WTC11 (cell line): Measurements from ENCODE around the gene EPSTI1. TPM values are rescaled to one million over a fixed set of nuclear protein-coding genes. Genes with fewer than 3 reads are reported as not detected.
"Not testable (repeated sequence)": the region's sequence is repeated elsewhere in the genome, so short reads cannot be mapped to it uniquely, and the experiment has no call there.

Experiments
- ATAC-seq: fragments of 200-7000 bp; cut with Tn5 transposase; 2 replicates; pipeline ENCODE4 v1.10.0; 2021; ENCODE audit warnings: mild to moderate bottlenecking, moderate library complexity
- Bru-seq: library from RNA; stranded (reverse); fragments of 400-500 nt; gene quantifications from one replicate; lab custom pipeline; 2021; lab: Mats Ljungman, UMichigan
- CTCF ChIA-PET: fragments of 300-600 bp; sonication (Branson Sonifier 250); formaldehyde crosslinking; loops from one replicate; lab custom pipeline; 2021; ENCODE audit warnings: antibody characterized with exemption; lab: Charles Lee
- POLR2A ChIA-PET: fragments of 350-600 bp; sonication (Branson Sonifier 250); formaldehyde crosslinking; loops from one replicate; lab custom pipeline; 2021; ENCODE audit warnings: antibody characterized with exemption; lab: Charles Lee
- DNase-seq: peaks from one replicate; pipeline ENCODE4 v3.0.0; 2021; ENCODE audit warnings: low spot score
- H3K27ac Mint-ChIP-seq: 2 replicates; pipeline ENCODE4 v1.8.0; 2021; ENCODE audit warnings: mixed read lengths
- H3K27me3 Mint-ChIP-seq: 2 replicates; pipeline ENCODE4 v1.8.0; 2021; ENCODE audit warnings: low read depth, mild to moderate bottlenecking, moderate library complexity, mixed read lengths
- H3K36me3 Mint-ChIP-seq: 2 replicates; pipeline ENCODE4 v1.8.0; 2021; ENCODE audit warnings: mixed read lengths
- H3K4me1 Mint-ChIP-seq: 2 replicates; pipeline ENCODE4 v1.8.0; 2022; ENCODE audit warnings: mixed read lengths
- H3K4me3 Mint-ChIP-seq: 2 replicates; pipeline ENCODE4 v1.8.0; 2021; ENCODE audit warnings: mild to moderate bottlenecking, moderate library complexity, mixed read lengths
- H3K9me3 Mint-ChIP-seq: 2 replicates; pipeline ENCODE4 v1.8.0; 2021; ENCODE audit warnings: mixed read lengths
- GABPB1 ChIP-seq: sonication (generic); formaldehyde crosslinking; IDR thresholded peaks from 2 replicates; pipeline ENCODE4 v1.8.1; 2023; ENCODE audit warnings: mild to moderate bottlenecking, missing genetic modification reagents
- NFYB ChIP-seq: sonication (generic); formaldehyde crosslinking; conservative IDR thresholded peaks from 2 replicates; pipeline ENCODE4 v1.8.0; 2022; ENCODE audit warnings: low read depth, missing genetic modification reagents
- SMAD4 ChIP-seq: sonication (generic); formaldehyde crosslinking; IDR thresholded peaks from 2 replicates; pipeline ENCODE4 v1.8.0; 2022; ENCODE audit warnings: mild to moderate bottlenecking, missing genetic modification reagents
- ZBTB21 ChIP-seq: sonication (generic); formaldehyde crosslinking; IDR thresholded peaks from 2 replicates; pipeline ENCODE4 v1.8.1; 2023; ENCODE audit warnings: mild to moderate bottlenecking, missing genetic modification reagents, borderline replicate concordance
- ZNF317 ChIP-seq: sonication (generic); formaldehyde crosslinking; IDR thresholded peaks from 2 replicates; pipeline ENCODE4 v1.8.1; 2023; ENCODE audit warnings: low read depth, mild to moderate bottlenecking, moderate library complexity, missing genetic modification reagents, borderline replicate concordance
- long read RNA-seq, 3 experiments: library from RNA in 1 of 3; library from capped mRNA in 1 of 3; library from polyadenylated mRNA in 1 of 3; unstranded in 2 of 3; stranded (forward) in 1 of 3; transcript quantifications; one replicate each; pipeline ENCODE4 v2.0.0, GENCODE V29; 2021
- total RNA-seq: library from RNA; stranded (reverse); gene quantifications from 3 replicates; pipeline ENCODE4 v1.2.3, GENCODE V29; 2021
- TF ChIP-seq, protein P1 (sequence below): sonication (generic); formaldehyde crosslinking; IDR thresholded peaks from 2 replicates; pipeline ENCODE4 v1.8.0; 2022; ENCODE audit warnings: mild to moderate bottlenecking, missing genetic modification reagents
- TF ChIP-seq, protein P2 (sequence below): sonication (generic); formaldehyde crosslinking; IDR thresholded peaks from 2 replicates; pipeline ENCODE4 v1.8.1; 2022; ENCODE audit warnings: mild to moderate bottlenecking, missing genetic modification reagents, moderate library complexity, borderline replicate concordance
- TF ChIP-seq, protein P3 (sequence below): sonication (generic); formaldehyde crosslinking; IDR thresholded peaks from 2 replicates; pipeline ENCODE4 v1.8.0; 2022; ENCODE audit warnings: mild to moderate bottlenecking, missing genetic modification reagents
- TF ChIP-seq, protein P4 (sequence below): sonication (generic); formaldehyde crosslinking; IDR thresholded peaks from 2 replicates; pipeline ENCODE4 v1.8.1; 2022; ENCODE audit warnings: low read depth, missing genetic modification reagents, borderline replicate concordance

The EPSTI1 gene, protein sequence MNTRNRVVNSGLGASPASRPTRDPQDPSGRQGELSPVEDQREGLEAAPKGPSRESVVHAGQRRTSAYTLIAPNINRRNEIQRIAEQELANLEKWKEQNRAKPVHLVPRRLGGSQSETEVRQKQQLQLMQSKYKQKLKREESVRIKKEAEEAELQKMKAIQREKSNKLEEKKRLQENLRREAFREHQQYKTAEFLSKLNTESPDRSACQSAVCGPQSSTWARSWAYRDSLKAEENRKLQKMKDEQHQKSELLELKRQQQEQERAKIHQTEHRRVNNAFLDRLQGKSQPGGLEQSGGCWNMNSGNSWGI
- total RNA-seq = 0.37 to 2.1 TPM (median 0.73 TPM) in 3 replicates
- percentile 26 among the genes with signal in this experiment for Bru-seq, nascent RNA
- long read RNA-seq, experiment 1, partial matches to known transcripts = 0 of 1 reads
- long read RNA-seq, experiment 1, other reads (novel, unspliced or antisense) = 1 of 1 reads
- long read RNA-seq, experiment 2, partial matches to known transcripts = 0 of 1 reads
- long read RNA-seq, experiment 2, other reads (novel, unspliced or antisense) = 1 of 1 reads
- long read RNA-seq, experiment 3, partial matches to known transcripts = 0 of 1 reads
- long read RNA-seq, experiment 3, other reads (novel, unspliced or antisense) = 1 of 1 reads

DNA sequence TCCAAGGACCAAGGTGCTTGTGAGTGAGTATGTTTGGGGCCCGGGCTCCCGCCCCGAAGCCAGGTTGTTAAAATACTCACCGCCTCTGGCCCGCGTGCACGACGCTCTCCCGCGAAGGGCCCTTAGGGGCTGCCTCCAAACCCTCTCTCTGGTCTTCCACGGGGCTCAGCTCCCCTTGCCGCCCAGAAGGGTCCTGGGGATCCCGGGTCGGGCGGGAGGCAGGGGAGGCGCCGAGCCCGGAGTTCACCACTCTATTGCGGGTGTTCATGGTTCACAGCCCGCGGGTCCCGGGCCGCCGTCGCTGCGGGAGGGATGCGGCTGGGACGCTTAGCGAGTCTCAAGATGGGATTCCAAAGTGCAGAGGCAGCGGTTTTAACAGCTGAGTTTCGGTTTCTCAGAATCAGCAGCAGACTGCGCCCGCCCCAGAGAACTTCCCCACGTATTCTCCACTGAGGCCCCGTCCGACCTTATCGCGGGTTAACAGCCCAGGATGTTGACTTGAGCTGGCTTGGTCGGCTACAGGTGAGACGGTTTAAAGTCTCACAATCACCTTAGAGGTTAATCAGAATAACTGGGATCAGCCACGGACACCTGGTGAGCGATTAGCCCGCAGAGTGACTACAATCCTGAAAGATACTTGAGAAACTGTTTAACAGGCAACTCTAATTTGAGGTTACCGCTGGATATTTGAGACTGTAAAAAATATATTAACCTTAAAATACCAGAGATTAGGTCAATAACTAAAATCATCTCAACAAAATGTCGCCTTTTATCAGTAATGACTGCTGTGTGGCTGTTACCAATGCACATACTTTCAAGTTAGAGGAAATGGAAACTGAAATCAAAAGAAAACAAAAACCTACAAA is at the start of gene EPSTI1:
Gene EPSTI1, minus strand, starts transcription at position 344 of the 866 bp plus-strand sequence. Its CDS starts 76 bp downstream, at position 268.
- no peak within 1 kb of the TSS; the same call in 1 of the 2 replicates for H3K27ac Mint-ChIP-seq
- H3K4me3 Mint-ChIP-seq = peak within 1 kb of the TSS; percentile 75
- H3K9me3 Mint-ChIP-seq = no peaks in the 10 kb centered on the region
- peaks cover 16% of the 10 kb centered on the region for H3K4me1 Mint-ChIP-seq
- CTCF ChIA-PET = interaction anchor here (0.7 to 1.1 kb wide), 6 partner anchors 20 to 124 kb away, joined by 3 to 4 read pairs (median 3); no protein-coding TSS in a partner anchor
- H3K27me3 Mint-ChIP-seq = peaks cover 31% of the 10 kb centered on the region
- TF ChIP-seq, protein P1, sequence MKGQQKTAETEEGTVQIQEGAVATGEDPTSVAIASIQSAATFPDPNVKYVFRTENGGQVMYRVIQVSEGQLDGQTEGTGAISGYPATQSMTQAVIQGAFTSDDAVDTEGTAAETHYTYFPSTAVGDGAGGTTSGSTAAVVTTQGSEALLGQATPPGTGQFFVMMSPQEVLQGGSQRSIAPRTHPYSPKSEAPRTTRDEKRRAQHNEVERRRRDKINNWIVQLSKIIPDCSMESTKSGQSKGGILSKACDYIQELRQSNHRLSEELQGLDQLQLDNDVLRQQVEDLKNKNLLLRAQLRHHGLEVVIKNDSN = 0 out of 2 replicates have a peak, but pooled peaks have one; percentile 20
- TF ChIP-seq, protein P2, sequence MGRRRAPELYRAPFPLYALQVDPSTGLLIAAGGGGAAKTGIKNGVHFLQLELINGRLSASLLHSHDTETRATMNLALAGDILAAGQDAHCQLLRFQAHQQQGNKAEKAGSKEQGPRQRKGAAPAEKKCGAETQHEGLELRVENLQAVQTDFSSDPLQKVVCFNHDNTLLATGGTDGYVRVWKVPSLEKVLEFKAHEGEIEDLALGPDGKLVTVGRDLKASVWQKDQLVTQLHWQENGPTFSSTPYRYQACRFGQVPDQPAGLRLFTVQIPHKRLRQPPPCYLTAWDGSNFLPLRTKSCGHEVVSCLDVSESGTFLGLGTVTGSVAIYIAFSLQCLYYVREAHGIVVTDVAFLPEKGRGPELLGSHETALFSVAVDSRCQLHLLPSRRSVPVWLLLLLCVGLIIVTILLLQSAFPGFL = no peak
- TF ChIP-seq, protein P3, sequence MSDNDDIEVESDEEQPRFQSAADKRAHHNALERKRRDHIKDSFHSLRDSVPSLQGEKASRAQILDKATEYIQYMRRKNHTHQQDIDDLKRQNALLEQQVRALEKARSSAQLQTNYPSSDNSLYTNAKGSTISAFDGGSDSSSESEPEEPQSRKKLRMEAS (CRISPR knock-in tag) = peak; percentile 71
- TF ChIP-seq, all 79 proteins: peak for 2
- ATAC-seq = peak; percentile 86
- POLR2A ChIA-PET = no interaction called here
- H3K36me3 Mint-ChIP-seq = no peaks in the 10 kb centered on the region
- peak; percentile 63 for DNase-seq

DNA sequence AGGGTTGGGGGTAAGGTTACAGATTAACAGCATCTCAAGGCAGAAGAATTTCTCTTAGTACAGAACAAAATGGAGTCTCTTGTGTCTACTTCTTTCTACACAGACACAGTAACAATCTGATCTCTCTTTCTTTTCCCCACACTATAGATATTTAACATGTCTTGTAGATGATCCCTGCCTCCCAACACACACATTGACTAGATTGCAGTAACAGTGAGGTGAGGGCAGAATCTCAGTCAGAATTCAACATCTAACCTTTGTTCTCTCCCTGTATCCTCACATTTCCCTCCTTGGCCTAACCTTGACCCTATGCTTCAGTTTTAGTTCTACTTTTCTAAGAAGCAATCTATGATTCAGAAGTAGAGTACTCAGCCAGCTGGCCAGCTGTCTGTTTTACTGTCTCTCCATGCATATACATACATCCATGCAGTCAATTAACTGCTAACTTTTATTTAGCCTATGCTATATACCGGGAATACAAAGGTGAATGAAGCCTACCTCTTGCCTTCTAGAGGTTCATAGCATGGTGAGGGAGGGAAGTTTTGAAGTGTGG is 49.4 kb upstream of the EPSTI1 start:
- TF ChIP-seq, protein P4, sequence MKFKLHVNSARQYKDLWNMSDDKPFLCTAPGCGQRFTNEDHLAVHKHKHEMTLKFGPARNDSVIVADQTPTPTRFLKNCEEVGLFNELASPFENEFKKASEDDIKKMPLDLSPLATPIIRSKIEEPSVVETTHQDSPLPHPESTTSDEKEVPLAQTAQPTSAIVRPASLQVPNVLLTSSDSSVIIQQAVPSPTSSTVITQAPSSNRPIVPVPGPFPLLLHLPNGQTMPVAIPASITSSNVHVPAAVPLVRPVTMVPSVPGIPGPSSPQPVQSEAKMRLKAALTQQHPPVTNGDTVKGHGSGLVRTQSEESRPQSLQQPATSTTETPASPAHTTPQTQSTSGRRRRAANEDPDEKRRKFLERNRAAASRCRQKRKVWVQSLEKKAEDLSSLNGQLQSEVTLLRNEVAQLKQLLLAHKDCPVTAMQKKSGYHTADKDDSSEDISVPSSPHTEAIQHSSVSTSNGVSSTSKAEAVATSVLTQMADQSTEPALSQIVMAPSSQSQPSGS (CRISPR knock-in tag) = no peak
- TF ChIP-seq ZBTB21 (CRISPR knock-in tag) (no peak), GABPB1 (no peak), SMAD4 (no peak), ZNF317 (CRISPR knock-in tag) (no peak), NFYB (no peak)
- TF ChIP-seq, all 79 proteins: peak for 0
- H3K4me1 Mint-ChIP-seq = peaks cover 53% of the 10 kb centered on the region
- H3K36me3 Mint-ChIP-seq = peaks cover 6% of the 10 kb centered on the region; the same call in 1 of the 2 replicates
- ChIA-PET POLR2A (no interaction called here), CTCF (no interaction called here)
- no peak for ATAC-seq
- H3K27ac Mint-ChIP-seq = no peak overlapping the region
- DNase-seq = no peak
- H3K9me3 Mint-ChIP-seq = no peaks in the 10 kb centered on the region; the same call in 1 of the 2 replicates
- no peaks in the 10 kb centered on the region for H3K27me3 Mint-ChIP-seq
- H3K4me3 Mint-ChIP-seq = no peak overlapping the region

DNA sequence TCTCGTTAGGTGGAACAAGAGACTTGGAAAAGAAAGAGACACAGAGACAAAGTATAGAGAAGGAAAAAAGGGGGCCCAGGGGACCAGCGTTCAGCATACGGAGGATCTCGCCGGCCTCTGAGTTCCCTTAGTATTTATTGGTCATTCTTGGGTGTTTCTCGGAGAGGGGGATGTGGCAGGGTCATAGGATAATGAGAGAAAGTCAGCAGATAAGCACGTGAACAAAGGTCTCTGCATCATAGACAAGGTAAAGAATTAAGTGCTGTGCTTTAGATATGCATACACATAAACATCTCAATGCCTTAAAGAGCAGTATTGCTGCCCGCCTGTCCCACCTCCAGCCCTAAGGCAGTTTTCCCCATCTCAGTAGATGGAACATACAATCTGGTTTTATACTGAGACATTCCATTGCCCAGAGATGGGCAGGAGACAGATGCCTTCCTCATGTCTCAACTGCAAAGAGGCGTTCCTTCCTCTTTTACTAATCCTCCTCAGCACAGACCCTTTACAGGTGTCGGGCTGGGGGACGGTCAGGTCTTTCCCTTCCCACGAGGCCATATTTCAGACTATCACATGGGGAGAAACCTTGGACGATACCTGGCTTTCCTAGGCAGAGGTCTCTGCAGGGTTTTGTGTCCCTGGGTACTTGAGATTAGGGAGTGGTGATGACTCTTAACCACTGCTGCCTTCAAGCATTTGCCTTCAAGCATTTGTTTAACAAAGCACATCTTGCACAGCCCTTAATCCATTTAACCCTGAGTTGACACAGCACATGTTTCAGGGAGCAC is 48.7 kb upstream of the EPSTI1 start:
- peaks cover 48% of the 10 kb centered on the region for H3K4me1 Mint-ChIP-seq

More for the DNA sequence above, 48.7 kb upstream of the EPSTI1 start:
- H3K27me3 Mint-ChIP-seq, POLR2A ChIA-PET, DNase-seq, H3K9me3 Mint-ChIP-seq, H3K36me3 Mint-ChIP-seq, CTCF ChIA-PET, H3K4me3 Mint-ChIP-seq: not testable (repeated sequence)
- peak overlapping the region; percentile 59 for H3K27ac Mint-ChIP-seq
- ATAC-seq = peak; percentile 68
